H9 (cell line): ENCODE results near the gene EPHB3. TPM values are rescaled to one million over a fixed set of nuclear protein-coding genes. Genes with fewer than 3 reads are reported as not detected.

Experiments used
- DNase-seq: peaks from one replicate; pipeline ENCODE4 v3.0.0-alpha.2; 2017
- H2AFZ ChIP-seq: one replicate; pipeline ENCODE4 v1.6.1; 2013; ENCODE audit warnings: mild to moderate bottlenecking, low read length, control low read depth, moderate library complexity
- H2AK5ac ChIP-seq: 2 replicates; pipeline ENCODE4 v1.6.1; 2013; ENCODE audit warnings: low read length, control low read depth, mixed read lengths; ENCODE audit not compliant: insufficient read length
- H2BK120ac ChIP-seq: one replicate; pipeline ENCODE4 v1.6.1; 2013; ENCODE audit warnings: low read depth, mild to moderate bottlenecking, low read length, control low read depth, inconsistent platforms; ENCODE audit not compliant: poor library complexity, severe bottlenecking
- H2BK12ac ChIP-seq: 2 replicates; pipeline ENCODE4 v1.6.1; 2013; ENCODE audit warnings: low read length, control low read depth, mixed read lengths, low read depth; ENCODE audit not compliant: insufficient read length
- H2BK15ac ChIP-seq: 2 replicates; pipeline ENCODE4 v1.6.1; 2013; ENCODE audit warnings: low read depth, low read length, control low read depth
- H2BK20ac ChIP-seq: one replicate; pipeline ENCODE4 v1.6.1; 2013; ENCODE audit warnings: low read depth, mild to moderate bottlenecking, low read length, control low read depth, inconsistent platforms; ENCODE audit not compliant: poor library complexity, severe bottlenecking
- H2BK5ac ChIP-seq: 2 replicates; pipeline ENCODE4 v1.6.1; 2013; ENCODE audit warnings: low read length, control low read depth, mixed read lengths; ENCODE audit not compliant: insufficient read length
- H3K14ac ChIP-seq: 2 replicates; pipeline ENCODE4 v1.6.1; 2013; ENCODE audit warnings: low read length, control low read depth; ENCODE audit not compliant: insufficient read depth
- H3K18ac ChIP-seq: 2 replicates; pipeline ENCODE4 v1.6.1; 2013; ENCODE audit warnings: low read depth, mild to moderate bottlenecking, mixed read lengths, low read length, control low read depth; ENCODE audit not compliant: insufficient read length
- H3K23ac ChIP-seq: 2 replicates; pipeline ENCODE4 v1.6.1; 2013; ENCODE audit warnings: low read length, control low read depth, mixed read lengths, low read depth; ENCODE audit not compliant: insufficient read length
- H3K23me2 ChIP-seq: 2 replicates; pipeline ENCODE4 v1.6.1; 2013; ENCODE audit warnings: low read depth, mild to moderate bottlenecking, mixed read lengths, low read length, control low read depth; ENCODE audit not compliant: insufficient read length, poor library complexity, severe bottlenecking
- H3K27ac ChIP-seq: 2 replicates; pipeline ENCODE4 v1.5.1; 2013; ENCODE audit warnings: low read length, control low read depth, mixed read lengths, low read depth; ENCODE audit not compliant: insufficient read length
- H3K27me3 ChIP-seq: 2 replicates; pipeline ENCODE4 v1.6.1; 2013; ENCODE audit warnings: low read length, control low read depth, inconsistent platforms; ENCODE audit not compliant: insufficient read depth
- H3K4ac ChIP-seq: 2 replicates; pipeline ENCODE4 v1.6.1; 2013; ENCODE audit warnings: low read depth, mild to moderate bottlenecking, control low read depth, inconsistent platforms, low read length, moderate library complexity
- H3K4me1 ChIP-seq: 2 replicates; pipeline ENCODE4 v1.6.1; 2013; ENCODE audit warnings: low read length, control low read depth, inconsistent platforms; ENCODE audit not compliant: insufficient read depth
- H3K4me2 ChIP-seq: 2 replicates; pipeline ENCODE4 v1.6.1; 2013; ENCODE audit warnings: low read length, control low read depth, mixed read lengths; ENCODE audit not compliant: insufficient read length, insufficient read depth
- H3K56ac ChIP-seq: 2 replicates; pipeline ENCODE4 v1.6.1; 2013; ENCODE audit warnings: low read depth, mild to moderate bottlenecking, mixed read lengths, low read length, control low read depth; ENCODE audit not compliant: insufficient read length
- H3K79me1 ChIP-seq: 2 replicates; pipeline ENCODE4 v1.6.1; 2013; ENCODE audit warnings: low read depth, mild to moderate bottlenecking, moderate library complexity, low read length, control low read depth, inconsistent platforms; ENCODE audit not compliant: insufficient read depth, poor library complexity, severe bottlenecking
- H3K79me2 ChIP-seq: 2 replicates; pipeline ENCODE4 v1.6.1; 2013; ENCODE audit warnings: low read length, control low read depth, inconsistent platforms; ENCODE audit not compliant: insufficient read depth
- H3K9ac ChIP-seq: 2 replicates; pipeline ENCODE4 v1.6.1; 2013; ENCODE audit warnings: low read length, control low read depth, mixed read lengths; ENCODE audit not compliant: insufficient read length; ENCODE audit errors: extremely low read depth
- H3K9me3 ChIP-seq: one replicate; pipeline ENCODE4 v1.6.1; 2013; ENCODE audit warnings: low read depth, low read length, inconsistent platforms; ENCODE audit not compliant: control insufficient read depth
- H3T11ph ChIP-seq: one replicate; pipeline ENCODE4 v1.6.1; 2013; ENCODE audit warnings: mild to moderate bottlenecking, low read length, control low read depth, inconsistent platforms
- H4K20me1 ChIP-seq: one replicate; pipeline ENCODE4 v1.6.1; 2013; ENCODE audit not compliant: control insufficient read depth, insufficient read length, insufficient read depth
- H4K5ac ChIP-seq: 2 replicates; pipeline ENCODE4 v1.6.1; 2013; ENCODE audit warnings: low read depth, mild to moderate bottlenecking, mixed read lengths, low read length, control low read depth; ENCODE audit not compliant: insufficient read length
- H4K8ac ChIP-seq: replicated peaks from 2 replicates; pipeline ENCODE4 v1.6.1; 2013; ENCODE audit warnings: low read length, control low read depth, mixed read lengths, low read depth; ENCODE audit not compliant: insufficient read length
- H4K91ac ChIP-seq: 2 replicates; pipeline ENCODE4 v1.6.1; 2013; ENCODE audit warnings: low read depth, mild to moderate bottlenecking, moderate library complexity, mixed read lengths, low read length, control low read depth; ENCODE audit not compliant: insufficient read length
- H3K27ac Mint-ChIP-seq, 3 experiments: 2 replicates in 2 of 3; 3 replicates in 1 of 3; pipeline ENCODE4 v1.8.0; 2020 to 2021; ENCODE audit warnings: mixed read lengths in 3 of 3, mild to moderate bottlenecking in 1 of 3, moderate library complexity in 1 of 3
- H3K27me3 Mint-ChIP-seq: 2 replicates; pipeline ENCODE4 v1.8.0; 2021; ENCODE audit warnings: low read depth, mild to moderate bottlenecking, moderate library complexity, mixed read lengths
- H3K36me3 Mint-ChIP-seq, 3 experiments: 2 replicates in 2 of 3; 3 replicates in 1 of 3; pipeline ENCODE4 v1.8.0; 2020 to 2021; ENCODE audit warnings: low read depth in 3 of 3, mixed read lengths in 3 of 3; ENCODE audit not compliant: insufficient read depth in 1 of 3
- H3K4me1 Mint-ChIP-seq, 2 experiments: 2 replicates each; pipeline ENCODE4 v1.8.0; 2020; ENCODE audit warnings: mixed read lengths in 2 of 2
- H3K4me3 Mint-ChIP-seq, 2 experiments: 2 replicates in 1 of 2; 3 replicates in 1 of 2; pipeline ENCODE4 v1.8.0; 2020 to 2021; ENCODE audit warnings: mild to moderate bottlenecking in 2 of 2, mixed read lengths in 2 of 2, moderate library complexity in 1 of 2
- H3K9me3 Mint-ChIP-seq, 2 experiments: 2 replicates in 1 of 2; 3 replicates in 1 of 2; pipeline ENCODE4 v1.8.0; 2020; ENCODE audit warnings: mild to moderate bottlenecking in 2 of 2, mixed read lengths in 2 of 2, moderate library complexity in 1 of 2
- CTCF ChIP-seq: fragments of 200-600 bp; sonication (generic); conservative IDR thresholded peaks from 3 replicates; pipeline ENCODE4 v1.8.0; 2021; ENCODE audit warnings: antibody characterized with exemption, mild to moderate bottlenecking
- total RNA-seq: library from RNA; stranded (reverse); gene quantifications from 2 replicates; pipeline ENCODE4 v1.2.1, GENCODE V29; 2021

The EPHB3 gene
- total RNA-seq, 1 experiment from 2014 or later = 1.0 TPM

- H3K23me2 ChIP-seq = peaks cover 3% of the 10 kb centered on the region
- no peak overlapping the region for H3K14ac ChIP-seq
- H3K9me3 ChIP-seq = no peaks in the 10 kb centered on the region
- no peaks in the 10 kb centered on the region; the same call in 1 of the 2 replicates for H3K4me1 ChIP-seq
- Mint-ChIP-seq H3K4me3 (no peak overlapping the region), H3K9me3 (no peaks in the 10 kb centered on the region; a peak in 2 of 5 replicates), H3K4me1 (peaks cover 13 to 24% of the 10 kb centered on the region in 2 experiments), H3K27ac (no peak overlapping the region), H3K27me3 (peaks cover 29% of the 10 kb centered on the region), H3K36me3 (no peaks in the 10 kb centered on the region)
- no peak for TF ChIP-seq CTCF
- no peak overlapping the region for H2BK15ac ChIP-seq
- no peak overlapping the region for H4K8ac ChIP-seq
- H4K91ac ChIP-seq = no peak overlapping the region
- no peak overlapping the region for H3K4ac ChIP-seq
- H2AK5ac ChIP-seq = no peak overlapping the region
- no peak overlapping the region for H3K18ac ChIP-seq
- no peak overlapping the region for H2BK12ac ChIP-seq
- no peak overlapping the region for H2AFZ ChIP-seq
- H2BK5ac ChIP-seq = no peak overlapping the region
- no peak overlapping the region for H3K4me2 ChIP-seq
- H4K5ac ChIP-seq = no peak overlapping the region
- no peak overlapping the region for H2BK20ac ChIP-seq
- no peak overlapping the region for H3K56ac ChIP-seq
- no peak overlapping the region for H3K27ac ChIP-seq
- no peaks in the 10 kb centered on the region; the same call in 1 of the 2 replicates for H3K27me3 ChIP-seq
- no peaks in the 10 kb centered on the region for H3K79me2 ChIP-seq
- no peak for DNase-seq
- no peaks in the 10 kb centered on the region for H3K79me1 ChIP-seq
- no peak overlapping the region for H3K23ac ChIP-seq
- H3K9ac ChIP-seq = no peak overlapping the region
- no peaks in the 10 kb centered on the region for H4K20me1 ChIP-seq
- H3T11ph ChIP-seq = no peak overlapping the region
- H2BK120ac ChIP-seq = no peak overlapping the region
Measured at GRCh38 chr3:184544513-184544861, 17.1 kb upstream of the EPHB3 start.
